ENCODE measurements around the gene PRLR.
A peak's percentile ranks its signal among the peaks of the same experiment; 100 is the strongest.

Gene PRLR

GRCh38 chr5:35091704-35092103, 138.6 kb downstream of the PRLR start (continued):
- TF ChIP-seq PATZ1 (CRISPR knock-in tag; IDR thresholded peaks at IDR 0.05; ENCODE audit: borderline replicate concordance), result no peak

- peak; percentile 90 for ATAC-seq
- TF ChIP-seq TOX (CRISPR knock-in tag; IDR thresholded peaks at IDR 0.05; ENCODE audit: borderline replicate concordance), result no peak
- TF ChIP-seq PATZ1 (CRISPR knock-in tag; IDR thresholded peaks at IDR 0.05; ENCODE audit: borderline replicate concordance), result no peak
- no peak for TF ChIP-seq TCF4 (CRISPR knock-in tag; IDR thresholded peaks at IDR 0.05; ENCODE audit: borderline replicate concordance)
- no peak for TF ChIP-seq POU6F1 (CRISPR knock-in tag; IDR thresholded peaks at IDR 0.05; ENCODE audit: borderline replicate concordance, low read depth)
- no peak for TF ChIP-seq CSRNP3 (CRISPR knock-in tag; IDR thresholded peaks at IDR 0.05)
- no peak for TF ChIP-seq RARB (CRISPR knock-in tag; IDR thresholded peaks at IDR 0.05)
- no peak for TF ChIP-seq OSR1 (CRISPR knock-in tag; IDR thresholded peaks at IDR 0.05)
- no peak for TF ChIP-seq CREB5 (CRISPR knock-in tag; IDR thresholded peaks at IDR 0.05; ENCODE audit: low read depth)
- TF ChIP-seq ZNF565 (CRISPR knock-in tag; conservative IDR thresholded peaks at IDR 0.05; ENCODE audit: low read depth), result no peak
- no peak for TF ChIP-seq GLIS3 (CRISPR knock-in tag; IDR thresholded peaks at IDR 0.05)
- no peak for TF ChIP-seq TSHZ2 (CRISPR knock-in tag; IDR thresholded peaks at IDR 0.05)
- no peak for TF ChIP-seq CSDC2 (CRISPR knock-in tag; IDR thresholded peaks at IDR 0.05)
- no peak for TF ChIP-seq ZC3H10 (CRISPR knock-in tag; IDR thresholded peaks at IDR 0.05)
- TF ChIP-seq ZNF70 (CRISPR knock-in tag; IDR thresholded peaks at IDR 0.05), result no peak
- no peak for TF ChIP-seq ZFP3 (CRISPR knock-in tag; IDR thresholded peaks at IDR 0.05)
- TF ChIP-seq ZFP30 (CRISPR knock-in tag; IDR thresholded peaks at IDR 0.05), result no peak
- TF ChIP-seq ISL1 (CRISPR knock-in tag; IDR thresholded peaks at IDR 0.05), result no peak
- TF ChIP-seq PPARA (CRISPR knock-in tag; IDR thresholded peaks at IDR 0.05; ENCODE audit: borderline replicate concordance), result no peak
- no peak for TF ChIP-seq SNAI2 (CRISPR knock-in tag; IDR thresholded peaks at IDR 0.05)
Measured at GRCh38 chr5:35089334-35090314, 140.7 kb downstream of the PRLR start.

All from SK-N-SH treated with all-trans-retinoic acid at 6 μM for 48 hours (cell line).